Prostate gland (tissue), 2 donors: Measurements from ENCODE around the gene PLEKHJ1. TPM values are rescaled to one million over a fixed set of nuclear protein-coding genes. Genes with fewer than 3 reads are reported as not detected.

ENCODE experiments used
- DNase-seq: peaks from one replicate; pipeline ENCODE4 v3.0.0-alpha.2; 2019; ENCODE audit warnings: low spot score
- H3K27ac ChIP-seq, 2 donors: fragments of 200-600 bp; sonication (generic); 2 replicates each; pipeline ENCODE4 v1.5.1; 2017 to 2019
- H3K27me3 ChIP-seq: fragments of 200-600 bp; sonication (generic); replicated peaks from 2 replicates; pipeline ENCODE4 v1.5.1; 2019; ENCODE audit not compliant: insufficient read depth
- H3K36me3 ChIP-seq, 2 donors: fragments of 200-600 bp; sonication (generic); 1 replicate in 1 of 2; 2 replicates in 1 of 2; pipeline versions ENCODE4 v1.5.1 to v1.8.1; 2017 to 2019
- H3K4me1 ChIP-seq: fragments of 200-600 bp; sonication (generic); replicated peaks from 2 replicates; pipeline ENCODE4 v1.5.1; 2019
- H3K4me3 ChIP-seq, 2 donors: fragments of 200-600 bp; sonication (generic); 2 replicates each; pipeline ENCODE4 v1.5.1; 2017 to 2019
- H3K9me3 ChIP-seq: fragments of 200-600 bp; sonication (generic); 2 replicates; pipeline ENCODE4 v1.5.1; 2017
- POLR2A ChIP-seq: fragments of 450-650 bp; IDR thresholded peaks from one replicate; pipeline ENCODE4 v1.6.1; 2016; ENCODE audit warnings: antibody characterized with exemption, mild to moderate bottlenecking
- POLR2AphosphoS5 ChIP-seq: sonication (generic); formaldehyde crosslinking; IDR thresholded peaks from one replicate; pipeline ENCODE4 v1.6.1; 2017; ENCODE audit warnings: antibody characterized with exemption
- WGBS: methylation state at CpG from one replicate; pipeline ENCODE4 v1.1.5; 2018; 5-methylcytosine and 5-hydroxymethylcytosine counted together
- intact Hi-C: fragments of 100-400 bp; cut with DNase I; formaldehyde crosslinking; loops from one replicate; pipeline ENCODE4 v1.14.2; 2022
- total RNA-seq, 2 donors: library from RNA; depleted of rRNA; stranded (reverse); fragments of >200 nt; gene quantifications; one replicate each; pipeline ENCODE4 v1.1.0, GENCODE V29; 2016
- TF ChIP-seq, protein P1 (sequence below), 4 experiments: fragments of 200-600 bp in 2 of 4; fragments of 450-650 bp in 2 of 4; sonication (generic) in 2 of 4; IDR thresholded peaks; 1 replicate in 3 of 4; 2 replicates in 1 of 4; pipeline ENCODE4 v1.5.1; 2016 to 2019; ENCODE audit warnings: antibody characterized with exemption in 4 of 4, mild to moderate bottlenecking in 2 of 4, moderate library complexity in 2 of 4

The PLEKHJ1 gene
- total RNA-seq, 2 donors from 2014 or later: 59.4 to 91.7 TPM

DNA sequence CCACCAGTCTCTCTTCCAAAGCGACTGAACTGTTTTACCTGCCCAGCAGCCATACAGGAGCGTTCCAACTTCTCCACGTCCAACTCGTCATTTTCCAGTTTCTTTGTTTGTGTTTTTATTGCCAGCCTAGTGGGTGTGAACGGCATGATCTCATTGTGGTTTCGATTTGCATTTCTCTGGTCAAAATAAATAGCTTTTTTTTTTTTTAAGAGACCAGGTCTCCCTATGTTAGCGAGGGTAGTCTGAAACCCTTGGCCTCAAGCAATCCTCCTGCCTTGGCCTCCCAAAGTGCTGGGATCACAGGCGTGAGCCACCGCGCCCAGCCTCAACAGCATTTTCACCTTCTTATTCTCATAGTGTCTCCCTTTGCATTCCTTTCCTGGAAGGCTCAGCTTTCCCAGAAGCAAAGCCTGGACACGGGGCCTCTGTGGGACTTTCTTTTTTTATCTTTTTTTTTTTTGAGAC, 24.2 kb upstream of the PLEKHJ1 start:
- Histone ChIP-seq H3K4me1 (no peaks in the 10 kb centered on the region), H3K9me3 (no peaks in the 10 kb centered on the region), H3K36me3 (no peaks in the 10 kb centered on the region), H3K27me3 (no peaks in the 10 kb centered on the region), H3K4me3 (no peak overlapping the region), H3K27ac (no peak overlapping the region)
- intact Hi-C loops: no loop called here
- TF ChIP-seq POLR2A (no peak), POLR2AphosphoS5 (no peak)
- TF ChIP-seq, protein P1, sequence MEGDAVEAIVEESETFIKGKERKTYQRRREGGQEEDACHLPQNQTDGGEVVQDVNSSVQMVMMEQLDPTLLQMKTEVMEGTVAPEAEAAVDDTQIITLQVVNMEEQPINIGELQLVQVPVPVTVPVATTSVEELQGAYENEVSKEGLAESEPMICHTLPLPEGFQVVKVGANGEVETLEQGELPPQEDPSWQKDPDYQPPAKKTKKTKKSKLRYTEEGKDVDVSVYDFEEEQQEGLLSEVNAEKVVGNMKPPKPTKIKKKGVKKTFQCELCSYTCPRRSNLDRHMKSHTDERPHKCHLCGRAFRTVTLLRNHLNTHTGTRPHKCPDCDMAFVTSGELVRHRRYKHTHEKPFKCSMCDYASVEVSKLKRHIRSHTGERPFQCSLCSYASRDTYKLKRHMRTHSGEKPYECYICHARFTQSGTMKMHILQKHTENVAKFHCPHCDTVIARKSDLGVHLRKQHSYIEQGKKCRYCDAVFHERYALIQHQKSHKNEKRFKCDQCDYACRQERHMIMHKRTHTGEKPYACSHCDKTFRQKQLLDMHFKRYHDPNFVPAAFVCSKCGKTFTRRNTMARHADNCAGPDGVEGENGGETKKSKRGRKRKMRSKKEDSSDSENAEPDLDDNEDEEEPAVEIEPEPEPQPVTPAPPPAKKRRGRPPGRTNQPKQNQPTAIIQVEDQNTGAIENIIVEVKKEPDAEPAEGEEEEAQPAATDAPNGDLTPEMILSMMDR (IDR thresholded peaks at IDR 0.05): no peak
- DNase-seq: no peak
- WGBS: 61% methylated on average over 11 of the region's 11 CpGs

- intact Hi-C loops: no loop called here
- no peaks in the 10 kb centered on the region for H3K36me3 ChIP-seq
- no peak overlapping the region for H3K27ac ChIP-seq
- no peak for DNase-seq
- no peaks in the 10 kb centered on the region for H3K27me3 ChIP-seq
- H3K4me3 ChIP-seq: no peak overlapping the region
- 85% methylated on average over 5 of the region's 5 CpGs for WGBS
- no peaks in the 10 kb centered on the region for H3K4me1 ChIP-seq
- no peak for TF ChIP-seq POLR2A
- TF ChIP-seq POLR2AphosphoS5: no peak
- TF ChIP-seq, protein P1 (IDR thresholded peaks at IDR 0.05): no peak
- no peaks in the 10 kb centered on the region for H3K9me3 ChIP-seq
Measured at GRCh38 chr19:2259336-2259735, 23.2 kb upstream of the PLEKHJ1 start.

DNA sequence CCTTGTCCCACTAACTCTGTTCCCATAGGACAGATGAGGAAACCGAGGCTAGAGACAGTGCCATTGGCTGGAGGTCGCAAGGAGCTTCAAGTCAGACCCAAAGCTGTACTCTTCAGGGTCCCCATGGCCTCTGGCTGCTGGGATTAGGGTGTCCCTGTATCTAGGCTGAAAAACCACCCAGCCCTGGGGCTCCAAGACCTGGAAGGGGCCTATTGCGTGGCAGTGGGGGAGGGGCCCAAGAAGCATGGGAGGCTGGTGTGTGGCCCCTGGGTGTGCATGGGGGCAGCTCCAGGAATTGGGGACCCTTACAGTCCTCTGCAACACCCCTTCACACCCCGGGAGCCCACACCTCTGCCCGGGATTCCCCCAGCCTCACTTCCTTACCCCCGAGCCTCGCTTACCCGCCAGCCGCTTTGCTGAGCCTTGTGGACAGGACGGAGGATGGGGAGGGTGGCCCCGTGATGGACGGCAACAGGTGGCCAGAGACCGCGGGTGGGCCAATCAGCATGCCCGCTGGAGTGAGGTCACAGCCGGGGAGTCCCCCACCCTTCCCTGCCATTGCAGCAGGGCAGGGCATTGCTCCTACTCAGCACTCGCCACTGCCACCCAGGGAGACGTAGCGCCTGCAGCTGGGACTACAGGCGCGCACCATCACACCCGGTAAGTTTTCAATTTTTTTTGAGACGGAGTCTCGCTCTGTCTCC, 20.0 kb upstream of the PLEKHJ1 start, which contains the start of gene JSRP1:
Gene JSRP1 (minus strand): TSS at position 436 of the 704 bp plus-strand sequence. CDS start 1,103 bp downstream, outside the sequence.
- no peak within 1 kb of the TSS for H3K4me3 ChIP-seq
- H3K27me3 ChIP-seq: peaks cover 14% of the 10 kb centered on the region
- no peak within 1 kb of the TSS for H3K27ac ChIP-seq
- intact Hi-C loops: no loop called here
- no peaks in the 10 kb centered on the region for H3K4me1 ChIP-seq
- TF ChIP-seq POLR2AphosphoS5 (no peak), POLR2A (no peak)
- TF ChIP-seq, protein P1 (IDR thresholded peaks at IDR 0.05): no peak
- no peaks in the 10 kb centered on the region for H3K9me3 ChIP-seq
- DNase-seq: no peak
- H3K36me3 ChIP-seq: no peaks in the 10 kb centered on the region
- WGBS: 75% methylated on average over 24 of the region's 24 CpGs

DNA sequence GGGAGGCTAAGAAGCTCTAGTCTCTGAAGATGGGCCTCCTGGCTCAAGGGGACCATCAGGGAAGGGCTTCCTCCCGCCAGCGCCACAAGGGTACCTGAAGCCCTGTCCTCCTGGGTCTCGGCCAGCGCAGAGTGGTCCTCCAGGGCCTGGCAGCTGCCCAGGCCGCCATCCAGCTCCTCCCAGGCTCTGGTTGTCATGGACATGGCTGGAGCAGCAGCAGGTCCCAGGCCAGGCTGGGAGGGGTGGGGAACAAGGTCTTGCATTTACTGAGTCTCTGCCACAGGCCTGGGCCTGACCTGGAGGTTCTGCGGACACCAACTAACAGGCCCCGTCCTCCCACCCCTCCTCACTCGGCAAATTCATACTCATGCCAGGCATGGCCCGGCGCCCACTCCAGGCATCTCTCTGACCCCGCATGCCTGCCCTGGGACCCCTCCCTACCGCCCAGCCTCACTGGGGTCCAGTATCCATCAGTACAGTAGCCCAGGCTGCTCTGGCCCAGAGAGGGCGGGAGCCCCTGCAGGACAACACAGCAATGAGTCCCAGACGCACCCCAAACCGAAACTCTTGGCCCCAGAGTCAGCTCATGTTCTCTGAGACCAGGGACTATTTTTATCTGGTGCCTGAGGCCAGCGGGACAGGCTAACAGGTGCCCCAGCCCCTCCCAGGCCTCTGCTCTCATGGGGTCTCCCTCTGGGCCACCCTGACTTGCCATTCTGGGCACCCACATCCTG, 19.1 kb upstream of the PLEKHJ1 start:
- H3K4me1 ChIP-seq: no peaks in the 10 kb centered on the region
- no peak overlapping the region for H3K27ac ChIP-seq
- H3K4me3 ChIP-seq: no peak overlapping the region
- H3K36me3 ChIP-seq: no peaks in the 10 kb centered on the region
- H3K27me3 ChIP-seq: peaks cover 14% of the 10 kb centered on the region
- no peak for DNase-seq
- no peak for TF ChIP-seq POLR2AphosphoS5
- TF ChIP-seq POLR2A: no peak
- TF ChIP-seq, protein P1 (IDR thresholded peaks at IDR 0.05): no peak
- intact Hi-C loops: no loop called here
- H3K9me3 ChIP-seq: no peaks in the 10 kb centered on the region
- 85% methylated on average over 16 of the region's 16 CpGs for WGBS
